HUES64 (cell line): ENCODE results near the gene PROSER3.

Source experiments
- H3K27ac ChIP-seq: 2 replicates; pipeline ENCODE4 v1.7.0; 2013; ENCODE audit warnings: low read depth, low read length, inconsistent platforms
- H3K27me3 ChIP-seq: 2 replicates; pipeline ENCODE4 v1.6.1; 2013; ENCODE audit warnings: mild to moderate bottlenecking, low read length; ENCODE audit not compliant: insufficient read depth
- H3K36me3 ChIP-seq: 2 replicates; pipeline ENCODE4 v1.6.1; 2013; ENCODE audit warnings: mild to moderate bottlenecking, low read length; ENCODE audit not compliant: insufficient read depth
- H3K4me1 ChIP-seq: 2 replicates; pipeline ENCODE4 v1.6.1; 2013; ENCODE audit warnings: mild to moderate bottlenecking, low read length, moderate library complexity; ENCODE audit not compliant: insufficient read depth
- H3K4me3 ChIP-seq: 2 replicates; pipeline ENCODE4 v1.5.1; 2013; ENCODE audit warnings: mild to moderate bottlenecking, low read length, moderate library complexity
- H3K9ac ChIP-seq: 2 replicates; pipeline ENCODE4 v1.6.1; 2013; ENCODE audit warnings: mild to moderate bottlenecking, low read depth, low read length
- H3K9me3 ChIP-seq: 2 replicates; pipeline ENCODE4 v1.6.1; 2013; ENCODE audit warnings: low read depth, low read length; ENCODE audit not compliant: insufficient read depth
- WGBS: fragments of 150-250, 120-280 bp; methylation state at CpG from one replicate; pipeline ENCODE4 v1.1.7; 2013; ENCODE audit warnings: missing lambda C conversion rate; 5-methylcytosine and 5-hydroxymethylcytosine counted together

PROSER3 gene

DNA sequence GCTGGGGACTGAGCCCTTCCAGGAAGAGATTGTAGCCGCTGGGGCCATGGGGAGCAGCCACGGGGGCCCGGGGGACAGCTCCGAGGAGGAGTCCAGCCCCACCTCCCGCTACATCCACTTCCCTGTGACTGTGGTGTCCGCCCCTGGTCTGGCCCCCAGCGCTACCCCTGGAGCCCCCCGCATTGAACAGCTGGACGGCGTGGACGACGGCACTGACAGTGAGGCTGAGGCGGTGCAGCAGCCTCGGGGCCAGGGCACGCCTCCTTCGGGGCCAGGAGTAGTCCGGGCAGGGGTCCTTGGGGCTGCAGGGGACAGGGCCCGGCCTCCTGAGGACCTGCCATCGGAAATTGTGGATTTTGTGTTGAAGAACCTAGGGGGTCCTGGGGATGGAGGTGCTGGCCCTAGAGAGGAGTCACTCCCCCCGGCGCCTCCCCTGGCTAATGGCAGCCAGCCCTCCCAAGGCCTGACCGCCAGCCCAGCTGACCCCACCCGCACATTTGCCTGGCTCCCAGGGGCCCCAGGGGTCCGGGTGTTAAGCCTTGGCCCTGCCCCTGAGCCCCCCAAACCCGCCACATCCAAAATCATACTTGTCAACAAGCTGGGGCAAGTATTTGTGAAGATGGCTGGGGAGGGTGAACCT lies 25.3 kb upstream of the PROSER3 start:
- WGBS = 97% methylated on average over 25 of the region's 25 CpGs

DNA sequence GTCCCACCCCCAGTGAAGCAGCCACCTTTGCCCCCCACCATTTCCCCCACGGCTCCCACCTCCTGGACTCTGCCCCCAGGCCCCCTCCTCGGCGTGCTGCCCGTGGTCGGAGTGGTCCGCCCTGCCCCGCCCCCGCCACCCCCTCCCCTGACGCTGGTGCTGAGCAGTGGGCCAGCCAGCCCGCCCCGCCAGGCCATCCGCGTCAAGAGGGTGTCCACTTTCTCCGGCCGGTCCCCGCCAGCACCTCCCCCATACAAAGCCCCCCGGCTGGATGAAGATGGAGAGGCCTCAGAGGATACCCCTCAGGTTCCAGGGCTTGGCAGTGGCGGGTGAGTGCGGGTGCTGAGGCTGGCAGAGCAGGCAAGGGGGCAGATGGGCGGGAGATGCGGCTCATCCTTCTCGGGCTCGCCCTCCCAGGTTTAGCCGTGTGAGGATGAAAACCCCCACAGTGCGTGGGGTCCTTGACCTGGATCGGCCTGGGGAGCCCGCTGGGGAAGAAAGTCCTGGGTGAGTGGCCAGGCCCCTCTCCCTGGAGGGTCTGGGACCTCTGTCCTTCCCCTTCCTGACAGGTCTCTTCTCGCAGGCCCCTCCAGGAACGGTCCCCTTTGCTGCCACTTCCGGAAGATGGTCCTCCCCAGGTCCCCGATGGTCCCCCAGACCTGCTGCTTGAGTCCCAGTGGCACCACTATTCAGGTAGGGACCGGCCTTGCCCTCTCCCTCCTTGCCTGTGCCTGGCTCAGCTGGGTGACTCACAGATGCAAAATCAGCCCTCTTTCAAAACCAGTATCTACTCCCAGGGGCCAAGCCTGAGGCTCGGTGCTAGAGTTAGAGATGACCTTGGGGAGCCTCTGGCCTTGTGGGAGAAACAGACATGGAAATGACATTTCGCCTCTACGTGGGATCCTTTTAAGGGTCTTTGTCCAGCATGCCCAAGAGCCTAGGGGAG lies 24.5 kb upstream of the PROSER3 start:
- H3K27ac ChIP-seq = no peak overlapping the region
- no peaks in the 10 kb centered on the region for H3K4me1 ChIP-seq
- H3K36me3 ChIP-seq = peaks cover 85% of the 10 kb centered on the region
- H3K9ac ChIP-seq = no peak overlapping the region
- H3K27me3 ChIP-seq = no peaks in the 10 kb centered on the region
- 92% methylated on average over 32 of the region's 35 CpGs for WGBS
- H3K4me3 ChIP-seq = no peak overlapping the region
- H3K9me3 ChIP-seq = no peaks in the 10 kb centered on the region

More for the DNA sequence above, 25.3 kb upstream of the PROSER3 start:
- Histone ChIP-seq H3K4me3 (no peak overlapping the region), H3K9ac (no peak overlapping the region), H3K27me3 (no peaks in the 10 kb centered on the region), H3K4me1 (no peaks in the 10 kb centered on the region), H3K36me3 (peaks cover 85% of the 10 kb centered on the region), H3K27ac (no peak overlapping the region), H3K9me3 (no peaks in the 10 kb centered on the region)

DNA sequence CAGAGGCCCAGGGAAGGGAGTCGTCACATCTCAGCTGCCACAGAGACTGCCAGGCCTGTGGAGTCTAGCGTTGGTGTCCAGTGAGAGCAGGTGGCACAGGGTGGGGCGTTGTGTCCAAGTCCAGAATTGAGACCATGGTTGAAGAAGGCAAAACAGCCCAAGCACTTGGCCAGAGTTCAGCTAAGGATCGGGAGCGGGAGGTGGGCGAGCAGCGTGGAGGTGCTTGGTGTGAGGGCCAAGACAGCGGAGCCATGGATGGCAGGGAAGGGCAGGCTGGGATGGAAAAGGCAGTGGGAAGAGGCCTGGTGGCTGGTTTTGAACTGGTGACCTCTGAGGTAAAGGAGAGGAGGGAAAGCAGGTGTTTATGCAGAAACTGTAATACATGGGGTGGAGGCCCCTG lies 23.7 kb upstream of the PROSER3 start:
- no peak overlapping the region for H3K9ac ChIP-seq
- H3K27me3 ChIP-seq = no peaks in the 10 kb centered on the region
- no peak overlapping the region for H3K4me3 ChIP-seq
- H3K9me3 ChIP-seq = no peaks in the 10 kb centered on the region
- H3K27ac ChIP-seq = no peak overlapping the region
- WGBS = 94% methylated on average over 8 of the region's 8 CpGs
- H3K4me1 ChIP-seq = no peaks in the 10 kb centered on the region
- H3K36me3 ChIP-seq = peaks cover 84% of the 10 kb centered on the region

DNA sequence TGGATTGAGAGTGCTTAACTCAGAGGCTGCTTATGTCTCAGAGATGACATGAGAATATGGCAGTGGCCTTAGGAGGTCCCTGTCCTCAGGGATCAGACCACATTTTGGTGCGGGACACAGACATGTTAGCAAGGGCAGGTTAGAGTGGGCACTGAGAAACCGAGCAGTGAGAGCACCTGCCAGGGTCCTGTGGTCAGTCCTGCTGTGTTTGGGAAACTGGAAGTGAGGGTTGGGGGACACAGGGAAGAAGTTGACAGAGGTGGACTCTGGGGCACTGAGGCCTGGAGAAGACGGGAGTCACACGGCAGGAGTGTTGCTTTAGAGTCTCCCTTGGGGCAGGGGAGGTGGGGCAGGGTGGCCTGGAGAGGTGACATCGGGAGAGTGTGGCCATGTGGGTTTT lies 23.1 kb upstream of the PROSER3 start:
- WGBS = 96% methylated on average over 5 of the region's 5 CpGs
- H3K27me3 ChIP-seq = no peaks in the 10 kb centered on the region
- H3K27ac ChIP-seq = no peak overlapping the region
- H3K36me3 ChIP-seq = peaks cover 78% of the 10 kb centered on the region
- no peaks in the 10 kb centered on the region for H3K9me3 ChIP-seq
- no peak overlapping the region for H3K9ac ChIP-seq
- no peak overlapping the region for H3K4me3 ChIP-seq
- no peaks in the 10 kb centered on the region for H3K4me1 ChIP-seq

DNA sequence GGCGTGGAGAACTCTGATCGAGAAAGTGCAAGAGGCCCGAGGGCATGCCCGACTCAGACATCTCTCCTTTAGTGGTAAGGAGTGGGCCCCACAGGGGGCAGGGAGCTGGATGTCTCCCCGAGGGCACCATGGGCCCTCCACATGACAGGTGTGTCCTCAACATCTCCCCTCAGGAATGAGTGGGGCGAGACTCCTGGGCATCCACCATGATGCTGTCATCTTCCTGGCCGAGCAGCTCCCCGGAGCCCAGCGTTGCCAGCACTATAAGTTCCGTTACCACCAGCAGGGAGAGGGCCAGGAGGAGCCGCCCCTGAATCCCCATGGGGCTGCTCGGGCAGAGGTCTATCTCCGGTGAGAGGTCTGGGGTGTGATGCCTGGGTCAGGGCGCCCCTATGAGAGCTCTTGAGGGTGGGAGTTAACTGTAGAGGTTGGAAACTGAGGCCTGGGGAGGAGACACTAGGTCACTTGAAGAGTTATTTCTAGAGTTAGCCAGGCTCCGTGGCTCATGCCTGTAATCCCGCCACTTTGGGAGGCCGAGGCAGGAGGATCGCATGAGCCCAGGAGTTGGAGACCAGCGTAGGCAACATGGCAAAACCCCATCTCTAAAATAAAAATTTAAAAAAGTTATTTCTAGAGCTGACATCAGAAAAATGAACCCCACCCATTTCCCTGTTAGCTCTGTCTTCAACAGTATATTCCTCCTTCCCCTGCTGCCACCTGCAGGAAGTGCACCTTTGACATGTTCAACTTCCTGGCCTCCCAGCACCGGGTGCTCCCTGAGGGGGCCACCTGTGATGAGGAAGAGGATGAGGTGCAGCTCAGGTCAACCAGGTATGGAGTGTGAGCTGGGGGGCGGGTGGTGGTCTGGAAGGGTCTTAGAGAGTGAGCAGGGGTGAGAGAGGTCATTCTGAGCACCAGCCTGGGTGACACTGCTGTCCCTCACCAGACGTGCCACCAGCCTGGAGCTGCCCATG lies 20.8 kb upstream of the PROSER3 start:
- no peaks in the 10 kb centered on the region for H3K9me3 ChIP-seq
- WGBS = 93% methylated on average over 21 of the region's 22 CpGs
- no peak overlapping the region for H3K27ac ChIP-seq
- H3K36me3 ChIP-seq = peaks cover 58% of the 10 kb centered on the region
- H3K4me1 ChIP-seq = no peaks in the 10 kb centered on the region
- H3K4me3 ChIP-seq = no peak overlapping the region
- H3K9ac ChIP-seq = no peak overlapping the region
- no peaks in the 10 kb centered on the region for H3K27me3 ChIP-seq

DNA sequence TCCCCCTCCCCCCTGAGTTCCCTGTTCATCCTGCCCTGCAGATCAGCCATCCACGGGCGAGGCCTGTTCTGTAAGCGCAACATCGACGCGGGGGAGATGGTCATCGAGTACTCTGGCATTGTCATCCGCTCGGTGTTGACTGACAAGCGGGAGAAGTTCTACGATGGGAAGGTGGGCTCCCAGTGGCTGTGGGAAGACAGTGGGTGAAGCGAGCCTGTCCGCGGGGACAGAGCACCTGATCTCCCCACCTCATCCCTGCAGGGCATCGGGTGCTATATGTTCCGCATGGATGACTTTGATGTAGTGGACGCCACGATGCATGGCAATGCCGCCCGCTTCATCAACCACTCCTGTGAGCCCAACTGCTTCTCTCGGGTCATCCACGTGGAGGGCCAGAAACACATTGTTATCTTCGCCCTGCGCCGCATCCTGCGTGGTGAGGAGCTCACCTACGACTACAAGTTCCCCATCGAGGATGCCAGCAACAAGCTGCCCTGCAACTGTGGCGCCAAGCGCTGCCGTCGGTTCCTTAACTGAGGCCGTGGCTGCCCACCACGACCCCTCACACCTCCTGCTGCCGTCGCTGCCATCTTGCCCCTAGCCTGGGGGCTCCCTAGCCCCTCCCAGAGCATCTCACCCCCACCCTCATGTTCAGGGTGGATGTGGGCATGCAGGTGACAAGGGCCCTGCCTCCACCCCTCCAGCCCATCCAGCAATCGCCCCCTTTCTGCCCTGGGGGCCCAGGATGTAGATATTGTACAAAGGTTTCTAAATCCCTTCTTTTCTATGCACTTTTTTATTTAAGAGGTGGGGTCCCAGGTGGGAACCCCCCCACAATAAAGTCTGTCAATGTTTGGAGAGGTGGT lies 19.7 kb upstream of the PROSER3 start:
- H3K36me3 ChIP-seq = peaks cover 59% of the 10 kb centered on the region
- H3K9ac ChIP-seq = no peak overlapping the region
- no peak overlapping the region for H3K4me3 ChIP-seq
- H3K4me1 ChIP-seq = no peaks in the 10 kb centered on the region
- no peaks in the 10 kb centered on the region for H3K27me3 ChIP-seq
- 96% methylated on average over 36 of the region's 37 CpGs for WGBS
- no peaks in the 10 kb centered on the region for H3K9me3 ChIP-seq
- H3K27ac ChIP-seq = no peak overlapping the region

DNA sequence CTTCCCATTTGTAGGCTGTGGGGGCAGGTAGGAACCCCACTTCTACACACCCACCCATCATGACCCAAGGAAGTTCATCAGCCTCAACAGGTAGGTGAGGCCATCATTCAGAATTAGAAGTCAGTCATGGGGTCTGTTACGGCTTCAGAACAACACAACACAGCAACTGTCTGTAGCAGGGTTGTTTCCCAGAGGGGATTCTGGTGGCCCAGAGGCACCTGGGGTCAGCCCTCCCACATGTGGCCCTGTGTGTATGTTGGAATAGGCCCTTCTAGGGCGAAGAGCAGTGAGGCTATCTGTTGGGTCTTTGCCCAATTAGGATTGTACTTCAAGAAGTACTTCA lies 19.1 kb upstream of the PROSER3 start:
- Histone ChIP-seq H3K27ac (no peak overlapping the region), H3K4me1 (no peaks in the 10 kb centered on the region), H3K9ac (no peak overlapping the region), H3K4me3 (no peak overlapping the region), H3K27me3 (no peaks in the 10 kb centered on the region), H3K9me3 (no peaks in the 10 kb centered on the region), H3K36me3 (peaks cover 53% of the 10 kb centered on the region)
- 98% methylated on average over 2 of the region's 2 CpGs for WGBS

DNA sequence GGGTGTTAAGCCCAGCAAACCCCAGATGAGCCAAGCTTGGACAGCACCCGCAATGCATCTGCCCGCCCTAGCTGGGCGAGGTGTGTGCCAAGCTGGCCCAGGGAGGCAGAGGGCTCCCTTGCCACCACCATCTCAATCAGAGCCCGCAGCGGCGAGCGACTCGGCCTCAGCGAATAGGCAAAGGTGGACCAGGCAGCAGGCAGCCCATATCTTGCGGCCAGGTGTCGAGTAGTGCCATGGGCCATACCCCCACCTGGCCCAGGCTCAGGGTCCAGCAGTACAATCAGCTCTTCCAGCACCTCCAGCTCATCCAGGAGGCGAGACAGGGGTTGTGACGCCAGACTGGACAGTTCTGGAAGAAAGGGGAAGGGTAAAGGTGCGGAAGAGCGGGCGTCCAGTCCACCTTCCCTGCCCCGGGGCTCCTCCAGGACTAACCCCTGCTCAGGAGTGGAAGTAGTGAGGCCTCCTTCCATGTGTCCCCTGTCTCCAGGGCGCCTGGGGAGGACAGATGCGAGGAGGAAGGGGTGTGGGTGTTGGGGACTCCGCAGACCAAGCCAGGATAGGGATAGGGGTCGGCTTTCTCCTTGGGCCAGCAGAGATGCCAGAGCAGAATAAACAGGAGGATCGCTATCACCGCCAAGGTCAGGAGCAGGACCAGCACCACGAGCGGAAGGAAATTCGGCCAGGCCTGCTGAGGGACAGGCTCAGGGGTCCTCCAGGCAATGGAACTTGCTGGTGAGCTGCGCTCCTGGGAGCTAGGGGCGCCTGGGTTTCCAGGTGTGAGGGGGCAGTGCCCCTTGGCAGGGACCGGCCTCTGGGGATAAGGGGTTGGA lies 18.5 kb upstream of the PROSER3 start:
- peak overlapping the region; percentile 79; the same call in 1 of the 2 replicates for H3K9ac ChIP-seq
- no peak overlapping the region for H3K27ac ChIP-seq
- no peaks in the 10 kb centered on the region for H3K9me3 ChIP-seq
- peaks cover 47% of the 10 kb centered on the region for H3K36me3 ChIP-seq
- no peaks in the 10 kb centered on the region for H3K27me3 ChIP-seq
- H3K4me3 ChIP-seq = peak overlapping the region; percentile 86
- WGBS = 84% methylated on average over 29 of the region's 29 CpGs
- H3K4me1 ChIP-seq = no peaks in the 10 kb centered on the region

DNA sequence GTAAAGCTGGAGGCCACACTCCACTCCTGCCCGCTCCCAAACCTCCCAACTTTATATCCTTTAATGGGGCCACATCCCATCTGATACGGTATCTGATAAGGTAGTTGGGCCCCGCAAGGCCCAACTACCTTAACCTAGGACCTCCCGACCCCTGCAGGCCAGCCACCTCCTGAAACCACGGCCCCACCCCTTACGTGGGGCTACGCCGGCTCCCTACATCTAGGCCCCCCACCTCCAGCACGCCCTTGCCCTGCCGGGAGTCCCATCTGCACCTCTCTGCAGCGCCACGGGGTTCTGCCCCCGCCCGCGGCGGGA lies 17.9 kb upstream of the PROSER3 start:
- Histone ChIP-seq H3K27ac (peak overlapping the region; percentile 57; the same call in 1 of the 2 replicates), H3K9ac (peak overlapping the region; percentile 79), H3K27me3 (no peaks in the 10 kb centered on the region), H3K4me1 (no peaks in the 10 kb centered on the region), H3K9me3 (no peaks in the 10 kb centered on the region), H3K36me3 (peaks cover 42% of the 10 kb centered on the region), H3K4me3 (peak overlapping the region; percentile 86)
- 7% methylated on average over 16 of the region's 16 CpGs for WGBS
